HEK293T (cell line): ENCODE measurements around the gene AADACL4.

Experiments used
- BHLHE40 ChIP-seq: fragments of 450-650 bp; IDR thresholded peaks from 2 replicates; pipeline ENCODE4 v1.6.1; 2016; ENCODE audit warnings: mild to moderate bottlenecking, moderate library complexity, borderline replicate concordance
- FOXK2 ChIP-seq: fragments of 450-650 bp; IDR thresholded peaks from 2 replicates; pipeline ENCODE4 v1.6.1; 2016; ENCODE audit warnings: mild to moderate bottlenecking
- FOXM1 ChIP-seq: fragments of 450-650 bp; IDR thresholded peaks from 2 replicates; pipeline ENCODE4 v1.6.1; 2017; ENCODE audit warnings: mild to moderate bottlenecking, borderline replicate concordance
- NFRKB ChIP-seq: fragments of 450-650 bp; IDR thresholded peaks from 2 replicates; pipeline ENCODE4 v1.6.1; 2016; ENCODE audit warnings: mild to moderate bottlenecking, moderate library complexity
- SP1 ChIP-seq: fragments of 450-650 bp; IDR thresholded peaks from 2 replicates; pipeline ENCODE4 v1.6.1; 2017
- SUZ12 ChIP-seq: fragments of 450-650 bp; IDR thresholded peaks from 2 replicates; pipeline ENCODE4 v1.6.1; 2016; ENCODE audit warnings: mild to moderate bottlenecking
- ZNF384 ChIP-seq: fragments of 450-650 bp; IDR thresholded peaks from 2 replicates; pipeline ENCODE4 v1.6.1; 2016

GRCh38 chr1:12709091-12709491 lies 65.2 kb downstream of the AADACL4 start:
- TF ChIP-seq NFRKB = no peak
- no peak for TF ChIP-seq FOXM1
- TF ChIP-seq SUZ12 = no peak
- TF ChIP-seq FOXK2 = no peak
- no peak for TF ChIP-seq ZNF384
- TF ChIP-seq BHLHE40 = no peak
- no peak for TF ChIP-seq SP1
